Epithelial cell of prostate (primary cell): Measurements from ENCODE around the gene ARHGAP30.
"Not testable (repeated sequence)": the region's sequence is repeated elsewhere in the genome, so short reads cannot be mapped to it uniquely, and the experiment has no call there.

Source experiments
- DNase-seq: peaks from one replicate; pipeline ENCODE4 v3.0.0-alpha.2; 2011; ENCODE audit warnings: low read depth, low spot score
- H3K27ac ChIP-seq: fragments of 450-650 bp; 2 replicates; pipeline ENCODE4 v1.5.1; 2017; ENCODE audit warnings: mild to moderate bottlenecking

ARHGAP30 gene

GRCh38 chr1:161017756-161018630 lies 51.7 kb downstream of the ARHGAP30 start:
- H3K27ac ChIP-seq: peak overlapping the region; percentile 96
- no peak for DNase-seq

- H3K27ac ChIP-seq: peak overlapping the region; percentile 96
- not testable (repeated sequence) for DNase-seq
These were observed 52.5 kb downstream of the ARHGAP30 start for GRCh38 chr1:161017181-161017580.

- DNase-seq: not testable (repeated sequence)
- peak overlapping the region; percentile 96 for H3K27ac ChIP-seq
These were observed 53.0 kb downstream of the ARHGAP30 start for GRCh38 chr1:161016683-161017082.

- peak overlapping the region; percentile 96 for H3K27ac ChIP-seq
- peak; percentile 91 for DNase-seq
These were observed 56.0 kb downstream of the ARHGAP30 start for GRCh38 chr1:161013488-161014230.

GRCh38 chr1:161013131-161013487 lies 56.6 kb downstream of the ARHGAP30 start:
- no peak for DNase-seq
- peak overlapping the region; percentile 96 for H3K27ac ChIP-seq

GRCh38 chr1:161012420-161012819 lies 57.3 kb downstream of the ARHGAP30 start:
- peak overlapping the region; percentile 96 for H3K27ac ChIP-seq
- no peak for DNase-seq

- no peak overlapping the region for H3K27ac ChIP-seq
- no peak for DNase-seq
These were observed 60.0 kb downstream of the ARHGAP30 start for GRCh38 chr1:161009602-161010211.

GRCh38 chr1:161008869-161009510 lies 60.7 kb downstream of the ARHGAP30 start:
- no peak overlapping the region for H3K27ac ChIP-seq
- DNase-seq: no peak

GRCh38 chr1:161007369-161007768 lies 62.3 kb downstream of the ARHGAP30 start:
- no peak overlapping the region for H3K27ac ChIP-seq
- no peak for DNase-seq

- DNase-seq: no peak
- no peak overlapping the region for H3K27ac ChIP-seq
These were observed 63.1 kb downstream of the ARHGAP30 start for GRCh38 chr1:161006563-161006962.

- DNase-seq: no peak
These were observed 68.2 kb downstream of the ARHGAP30 start for GRCh38 chr1:161001525-161001924.

GRCh38 chr1:161000736-161001480 lies 68.8 kb downstream of the ARHGAP30 start:
- no peak for DNase-seq
- H3K27ac ChIP-seq: peak overlapping the region; percentile 22

More at GRCh38 chr1:161001525-161001924, 68.2 kb downstream of the ARHGAP30 start:
- peak overlapping the region; percentile 22 for H3K27ac ChIP-seq

- DNase-seq: no peak
- peak overlapping the region; percentile 84 for H3K27ac ChIP-seq
These were observed 70.3 kb downstream of the ARHGAP30 start for GRCh38 chr1:160999376-160999775.

GRCh38 chr1:160997323-160998038 lies 72.2 kb downstream of the ARHGAP30 start:
- no peak for DNase-seq
- H3K27ac ChIP-seq: peak overlapping the region; percentile 84
